ENCODE measurements around the gene KCTD3. TPM values are rescaled to one million over a fixed set of nuclear protein-coding genes. Genes with fewer than 3 reads are reported as not detected.
A peak's percentile ranks its signal among the peaks of the same experiment; 100 is the strongest.

The KCTD3 gene
- total RNA-seq, 3 donors from 2014 or later: 60.8 to 100.0 (median 87.8) TPM

- peak overlapping the region; percentile 70 to 96 (median 75) for H3K4me3 ChIP-seq
- H3K27me3 ChIP-seq: no peaks in the 10 kb centered on the region
- H3K36me3 ChIP-seq: no peaks in the 10 kb centered on the region
- peak overlapping the region; percentile 94 to 98 for H3K27ac ChIP-seq
- intact Hi-C loops (cut with DNase I; ENCODE audit: low total_unique reads): no loop called here
- peak in 1 of 2 donors; percentile 40 for DNase-seq (ENCODE audit: low spot score in 2 of 2)
- H3K4me1 ChIP-seq: peaks cover 0 to 3% of the 10 kb centered on the region in 2 donors
- TF ChIP-seq CTCF (IDR thresholded peaks at IDR 0.05): no peak
- no peak for TF ChIP-seq POLR2AphosphoS5 (IDR thresholded peaks at IDR 0.05)
- no peak for TF ChIP-seq POLR2A (IDR thresholded peaks at IDR 0.05)
- H3K9me3 ChIP-seq: no peaks in the 10 kb centered on the region
Observed at GRCh38 chr1:215567491-215568298, 591 bp downstream of the KCTD3 start.

- Histone ChIP-seq H3K9me3 (no peaks in the 10 kb centered on the region), H3K4me1 (peaks cover 0 to 3% of the 10 kb centered on the region in 2 donors), H3K27me3 (no peaks in the 10 kb centered on the region), H3K4me3 (peak overlapping the region; percentile 70 to 96 (median 75)), H3K36me3 (no peaks in the 10 kb centered on the region), H3K27ac (peak overlapping the region; percentile 94 to 98)
- peak in 1 of 2 donors; percentile 25 for DNase-seq (ENCODE audit: low spot score in 2 of 2)
- TF ChIP-seq CTCF (IDR thresholded peaks at IDR 0.05): no peak
- no peak for TF ChIP-seq POLR2AphosphoS5 (IDR thresholded peaks at IDR 0.05)
- no peak for TF ChIP-seq POLR2A (IDR thresholded peaks at IDR 0.05)
- intact Hi-C loops (cut with DNase I; ENCODE audit: low total_unique reads): no loop called here
Observed at GRCh38 chr1:215568299-215568692, 1.2 kb downstream of the KCTD3 start.

GRCh38 chr1:215569986-215570824 lies 3.1 kb downstream of the KCTD3 start:
- Histone ChIP-seq H3K9me3 (no peaks in the 10 kb centered on the region), H3K27ac (peak overlapping the region in 1 of 2 donors; percentile 94), H3K27me3 (no peaks in the 10 kb centered on the region), H3K4me3 (peak overlapping the region in 2 of 3 donors; percentile 70 to 96), H3K36me3 (no peaks in the 10 kb centered on the region), H3K4me1 (peaks cover 0 to 3% of the 10 kb centered on the region in 2 donors)
- TF ChIP-seq POLR2AphosphoS5 (IDR thresholded peaks at IDR 0.05): no peak
- no peak for TF ChIP-seq POLR2A (IDR thresholded peaks at IDR 0.05)
- TF ChIP-seq CTCF (IDR thresholded peaks at IDR 0.05): no peak
- no peak for DNase-seq (ENCODE audit: low spot score in 2 of 2)
- intact Hi-C loops (cut with DNase I; ENCODE audit: low total_unique reads): no loop called here

GRCh38 chr1:215581896-215582295 lies 14.8 kb downstream of the KCTD3 start:
- no peak for DNase-seq (ENCODE audit: low spot score in 2 of 2)
- Histone ChIP-seq H3K27me3 (no peaks in the 10 kb centered on the region), H3K4me1 (no peaks in the 10 kb centered on the region), H3K4me3 (no peak overlapping the region), H3K9me3 (no peaks in the 10 kb centered on the region), H3K27ac (peak overlapping the region in 1 of 2 donors; percentile 5), H3K36me3 (peaks cover 10% of the 10 kb centered on the region)
- TF ChIP-seq POLR2A (IDR thresholded peaks at IDR 0.05) (no peak), POLR2AphosphoS5 (IDR thresholded peaks at IDR 0.05) (no peak), CTCF (IDR thresholded peaks at IDR 0.05) (no peak)
- intact Hi-C loops (cut with DNase I; ENCODE audit: low total_unique reads): no loop called here
